SU-DHL-6 (cell line): ENCODE measurements around the gene RPS6KA3.

Experiments used
- EZH2phosphoT487 ChIP-seq: fragments of 200-600 bp; sonication (generic), shearing (Covaris generic); conservative IDR thresholded peaks from 2 replicates; pipeline ENCODE4 v1.6.1; 2018; ENCODE audit warnings: mild to moderate bottlenecking, antibody characterized with exemption, low read length, moderate library complexity, mixed read lengths
- TF ChIP-seq, protein P1 (sequence below): fragments of 200-600 bp; sonication (generic); IDR thresholded peaks from one replicate; pipeline ENCODE4 v1.5.1; 2017; ENCODE audit warnings: antibody characterized with exemption, mild to moderate bottlenecking, low read length, moderate library complexity; ENCODE audit not compliant: insufficient read depth, poor library complexity, severe bottlenecking

GRCh38 chrX:20143111-20143510, 123.6 kb downstream of the RPS6KA3 start:
- TF ChIP-seq, protein P1, sequence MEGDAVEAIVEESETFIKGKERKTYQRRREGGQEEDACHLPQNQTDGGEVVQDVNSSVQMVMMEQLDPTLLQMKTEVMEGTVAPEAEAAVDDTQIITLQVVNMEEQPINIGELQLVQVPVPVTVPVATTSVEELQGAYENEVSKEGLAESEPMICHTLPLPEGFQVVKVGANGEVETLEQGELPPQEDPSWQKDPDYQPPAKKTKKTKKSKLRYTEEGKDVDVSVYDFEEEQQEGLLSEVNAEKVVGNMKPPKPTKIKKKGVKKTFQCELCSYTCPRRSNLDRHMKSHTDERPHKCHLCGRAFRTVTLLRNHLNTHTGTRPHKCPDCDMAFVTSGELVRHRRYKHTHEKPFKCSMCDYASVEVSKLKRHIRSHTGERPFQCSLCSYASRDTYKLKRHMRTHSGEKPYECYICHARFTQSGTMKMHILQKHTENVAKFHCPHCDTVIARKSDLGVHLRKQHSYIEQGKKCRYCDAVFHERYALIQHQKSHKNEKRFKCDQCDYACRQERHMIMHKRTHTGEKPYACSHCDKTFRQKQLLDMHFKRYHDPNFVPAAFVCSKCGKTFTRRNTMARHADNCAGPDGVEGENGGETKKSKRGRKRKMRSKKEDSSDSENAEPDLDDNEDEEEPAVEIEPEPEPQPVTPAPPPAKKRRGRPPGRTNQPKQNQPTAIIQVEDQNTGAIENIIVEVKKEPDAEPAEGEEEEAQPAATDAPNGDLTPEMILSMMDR = no peak
- TF ChIP-seq EZH2phosphoT487 = no peak
